OCI-M2 (cell line): Measurements from ENCODE around the gene SLC25A10.
"Not testable (repeated sequence)": the region's sequence is repeated elsewhere in the genome, so short reads cannot be mapped to it uniquely, and the experiment has no call there.

Experiments
- DNase-seq: peaks from one replicate; lab custom pipeline; 2025; ENCODE audit not compliant: unreplicated experiment; lab: John Stamatoyannopoulos, UW

The SLC25A10 gene

GRCh38 chr17:81720267-81721071, 8.4 kb downstream of the SLC25A10 start:
- DNase-seq: no peak

GRCh38 chr17:81722184-81723120, 10.4 kb downstream of the SLC25A10 start:
- no peak for DNase-seq

GRCh38 chr17:81723651-81724209, 11.6 kb downstream of the SLC25A10 start:
- no peak for DNase-seq

GRCh38 chr17:81725439-81725838, 13.4 kb downstream of the SLC25A10 start:
- no peak for DNase-seq

GRCh38 chr17:81726004-81726403, 13.9 kb downstream of the SLC25A10 start:
- no peak for DNase-seq

GRCh38 chr17:81727324-81728031, 15.4 kb downstream of the SLC25A10 start:
- DNase-seq: no peak

- peak; percentile 23 for DNase-seq
Observed at GRCh38 chr17:81733507-81734404, 21.7 kb downstream of the SLC25A10 start.

- DNase-seq: no peak
Observed at GRCh38 chr17:81734405-81735263, 22.6 kb downstream of the SLC25A10 start.

- no peak for DNase-seq
Observed at GRCh38 chr17:81735264-81736102, 23.4 kb downstream of the SLC25A10 start.

GRCh38 chr17:81737947-81738800, 26.1 kb downstream of the SLC25A10 start:
- no peak for DNase-seq

GRCh38 chr17:81738801-81739393, 26.8 kb downstream of the SLC25A10 start:
- DNase-seq: no peak

GRCh38 chr17:81739593-81739992, 27.5 kb downstream of the SLC25A10 start:
- not testable (repeated sequence) for DNase-seq

GRCh38 chr17:81740395-81740961, 28.4 kb downstream of the SLC25A10 start:
- no peak for DNase-seq

- no peak for DNase-seq
Observed at GRCh38 chr17:81741049-81741593, 29.0 kb downstream of the SLC25A10 start.

- no peak for DNase-seq
Observed at GRCh38 chr17:81741594-81742452, 29.7 kb downstream of the SLC25A10 start.
